Erythroblast (primary cell): Measurements from ENCODE around the gene MCRS1.

Experiments used
- GATA1 ChIP-seq: IDR thresholded peaks from 2 replicates; pipeline ENCODE4 v1.6.1; 2011; ENCODE audit warnings: low read depth, mild to moderate bottlenecking, control low read depth, low read length, moderate library complexity
- POLR2A ChIP-seq: IDR thresholded peaks from 2 replicates; pipeline ENCODE4 v1.6.1; 2011; ENCODE audit warnings: mild to moderate bottlenecking, low read length

DNA sequence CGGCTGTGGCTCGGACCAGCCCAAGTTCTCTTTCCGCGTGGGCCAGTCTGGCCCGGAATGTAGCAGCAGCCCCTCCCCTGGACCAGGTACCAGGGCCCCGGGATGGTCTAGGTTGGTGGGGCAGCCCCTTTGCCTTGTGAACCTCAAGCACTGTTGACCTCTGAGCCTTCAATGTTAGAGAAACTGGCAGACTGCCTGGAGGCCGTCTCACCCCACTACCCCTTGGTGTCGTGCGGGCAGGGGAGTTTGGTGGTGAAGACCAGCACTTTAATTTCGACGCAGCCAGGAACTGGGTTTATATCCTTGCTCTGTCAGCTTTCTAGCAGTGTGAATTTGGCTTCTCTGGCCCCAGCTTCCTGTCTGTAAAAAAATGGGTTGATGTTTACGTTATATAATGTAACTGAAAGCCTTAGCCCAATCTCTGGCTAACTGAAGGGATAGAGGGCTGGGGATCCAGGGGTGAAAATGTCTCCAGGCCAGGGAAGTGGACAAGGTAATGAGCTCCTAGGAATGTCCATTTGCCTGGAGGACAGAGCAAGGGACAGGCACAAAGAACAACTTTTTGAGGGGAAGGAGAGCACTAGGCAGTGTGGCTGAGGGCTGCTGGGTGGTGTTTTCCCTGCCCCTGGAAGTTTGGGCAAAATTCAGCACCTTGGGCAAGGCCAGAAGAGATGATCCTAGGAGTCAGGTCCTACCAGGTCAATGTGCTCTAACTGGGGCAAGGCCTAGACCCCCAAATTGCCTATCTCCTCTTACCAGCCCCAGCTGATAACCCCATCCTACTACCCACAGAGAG, 11.4 kb downstream of the MCRS1 start:
- TF ChIP-seq GATA1, result no peak
- no peak for TF ChIP-seq POLR2A
